Hepatic stellate cell (primary cell): ENCODE measurements around the gene CYP4F3.
"Not testable (repeated sequence)": the region's sequence is repeated elsewhere in the genome, so short reads cannot be mapped to it uniquely, and the experiment has no call there.

ENCODE experiments used
- DNase-seq: peaks from one replicate; pipeline ENCODE4 v3.0.0; 2011; ENCODE audit warnings: low spot score

CYP4F3 gene

DNA sequence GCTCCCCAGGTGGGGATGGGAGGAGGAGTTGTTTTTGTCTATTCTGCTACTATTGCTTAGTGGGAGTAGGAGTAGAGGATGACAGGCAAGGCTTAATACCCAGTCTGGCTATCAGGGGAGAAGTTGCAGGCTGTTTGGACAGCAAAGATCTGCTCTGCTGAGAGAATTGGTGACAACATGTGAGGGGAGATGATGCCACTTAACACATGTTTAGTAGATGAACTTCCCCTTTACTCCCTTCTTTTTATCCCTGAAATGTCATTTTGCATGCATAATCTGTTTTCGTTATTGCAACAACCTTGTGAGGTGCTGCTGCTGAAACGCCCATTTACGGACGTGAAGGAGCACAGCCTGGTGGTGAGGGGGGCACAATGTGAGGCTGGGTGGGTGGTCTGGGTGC lies 29.2 kb downstream of the CYP4F3 start:
- DNase-seq, result no peak

DNA sequence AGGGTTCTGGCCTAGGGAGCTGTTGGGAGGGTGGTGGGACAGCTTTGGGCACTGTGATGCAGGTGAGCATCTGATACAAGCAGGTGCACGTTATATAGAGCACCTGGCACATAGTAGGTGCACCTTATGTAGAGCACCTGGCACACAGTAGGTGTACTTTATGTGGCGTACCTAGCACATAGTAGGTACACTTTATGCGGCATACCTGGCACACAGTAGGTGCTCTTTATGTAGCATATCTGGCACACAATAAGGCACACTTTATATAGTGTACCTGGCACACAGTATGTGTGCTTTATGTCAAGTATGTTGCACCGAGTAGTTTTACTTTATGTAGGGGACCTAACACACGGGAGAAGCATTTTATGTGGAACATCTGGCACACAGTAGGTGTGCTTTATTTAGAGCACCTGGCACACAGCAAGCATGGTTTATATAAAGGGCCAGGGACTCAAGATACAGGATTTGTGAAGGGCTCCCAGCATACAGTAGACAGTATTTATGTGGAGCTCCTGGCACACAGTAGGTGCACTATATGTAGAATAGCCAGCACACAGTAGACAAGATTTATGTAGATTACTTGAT lies 30.6 kb downstream of the CYP4F3 start:
- no peak for DNase-seq

- DNase-seq, result no peak
Observed at GRCh38 chr19:15671891-15672579, 31.3 kb downstream of the CYP4F3 start.

GRCh38 chr19:15672580-15673175 lies 32.0 kb downstream of the CYP4F3 start, which contains the start of gene CYP4F12:
Gene CYP4F12, plus strand, starts transcription at chr19:15673087. Its CDS starts 443 bp downstream, at chr19:15673530.
- DNase-seq, result no peak

GRCh38 chr19:15673176-15673654 lies 32.5 kb downstream of the CYP4F3 start:
- DNase-seq, result no peak

DNA sequence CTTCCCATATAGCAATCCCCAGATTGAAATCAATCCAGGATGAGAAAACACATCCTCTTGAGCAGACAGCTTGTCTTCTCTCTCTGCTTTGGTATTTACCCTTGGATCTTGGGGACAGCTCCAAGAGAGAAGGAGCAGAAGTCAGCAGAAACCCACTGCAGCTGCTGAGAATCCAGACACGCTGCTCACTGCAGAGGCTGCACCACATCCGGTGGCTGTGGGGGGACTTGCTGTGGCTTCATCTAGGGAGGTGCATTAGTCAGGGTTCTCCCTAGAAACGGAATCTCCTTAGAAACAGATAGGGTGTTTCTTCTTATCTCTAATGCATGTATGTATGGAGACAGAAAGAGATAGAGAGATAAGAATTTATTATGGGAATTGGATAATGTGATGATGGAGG lies 34.9 kb downstream of the CYP4F3 start:
- DNase-seq, result no peak

DNA sequence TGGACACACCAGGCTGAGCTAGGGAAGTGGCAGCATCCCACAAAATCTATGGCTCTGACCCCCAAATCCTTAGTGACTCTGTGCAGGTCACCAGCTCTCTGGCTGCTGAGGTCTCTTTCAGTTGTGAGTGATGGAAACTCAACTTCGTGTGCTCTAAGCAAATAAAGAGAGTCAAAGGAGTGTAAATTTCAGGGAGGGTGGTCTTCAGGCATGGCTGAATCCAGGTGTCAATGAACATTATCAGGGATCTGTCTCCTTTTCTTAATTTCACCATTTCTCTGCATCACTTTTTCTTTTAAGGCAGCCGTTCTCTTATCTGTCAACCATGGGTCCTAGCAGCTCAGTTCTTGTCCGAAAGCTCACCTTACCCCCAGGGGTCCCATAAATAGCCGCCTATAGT lies 38.4 kb downstream of the CYP4F3 start:
- DNase-seq, result no peak

- DNase-seq, result not testable (repeated sequence)
Observed at GRCh38 chr19:15679865-15680264, 39.2 kb downstream of the CYP4F3 start.

DNA sequence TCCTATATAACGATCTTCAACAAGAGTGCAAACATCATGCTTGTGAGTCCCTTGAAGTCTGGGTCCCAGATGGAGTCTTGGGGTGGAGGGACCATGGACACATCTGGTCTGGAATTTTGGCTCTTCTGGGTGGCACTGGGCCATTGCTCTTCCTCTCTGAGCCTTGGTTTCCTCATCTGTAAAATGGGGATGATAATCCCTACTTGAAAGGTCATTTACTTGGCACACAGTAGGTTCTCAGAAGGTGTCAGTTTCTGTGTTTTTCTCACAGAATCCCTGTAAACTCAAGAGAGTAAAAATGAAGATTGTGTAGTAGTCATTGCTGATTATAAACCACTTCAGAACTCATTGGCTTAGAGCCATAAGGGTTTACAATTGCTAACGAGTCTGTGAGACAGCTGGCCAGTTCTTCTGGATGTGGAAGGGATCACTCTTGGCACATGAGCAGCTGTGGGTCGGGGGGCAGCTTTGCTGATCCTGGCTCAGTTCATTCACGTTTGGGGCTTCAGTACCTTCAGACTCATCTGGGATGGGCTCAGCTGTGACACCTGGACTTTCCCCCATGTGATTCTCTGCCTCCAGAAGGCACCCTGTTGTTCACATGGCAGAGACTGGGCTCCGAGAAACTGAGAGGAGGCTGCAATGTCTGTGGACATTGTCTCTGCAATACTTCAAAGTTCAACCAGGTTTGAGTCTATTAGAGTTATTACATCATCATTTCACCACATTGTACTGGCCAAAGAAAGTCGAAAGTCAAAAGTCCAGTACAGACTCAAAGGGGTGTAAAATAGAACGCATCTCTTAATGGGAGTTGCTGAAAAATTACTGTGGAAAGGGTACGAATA lies 40.0 kb downstream of the CYP4F3 start:
- DNase-seq, result no peak

DNA sequence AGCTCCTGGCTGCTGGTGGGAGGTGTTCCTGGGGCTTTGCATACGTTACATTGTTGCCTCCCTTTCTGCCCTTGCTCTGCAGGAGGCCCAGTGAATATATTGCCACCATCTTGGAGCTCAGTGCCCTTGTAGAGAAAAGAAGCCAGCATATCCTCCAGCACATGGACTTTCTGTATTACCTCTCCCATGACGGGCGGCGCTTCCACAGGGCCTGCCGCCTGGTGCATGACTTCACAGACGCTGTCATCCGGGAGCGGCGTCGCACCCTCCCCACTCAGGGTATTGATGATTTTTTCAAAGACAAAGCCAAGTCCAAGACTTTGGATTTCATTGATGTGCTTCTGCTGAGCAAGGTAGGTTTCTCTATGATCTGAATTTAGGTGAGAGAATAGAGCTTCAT lies 42.7 kb downstream of the CYP4F3 start:
- no peak for DNase-seq

DNA sequence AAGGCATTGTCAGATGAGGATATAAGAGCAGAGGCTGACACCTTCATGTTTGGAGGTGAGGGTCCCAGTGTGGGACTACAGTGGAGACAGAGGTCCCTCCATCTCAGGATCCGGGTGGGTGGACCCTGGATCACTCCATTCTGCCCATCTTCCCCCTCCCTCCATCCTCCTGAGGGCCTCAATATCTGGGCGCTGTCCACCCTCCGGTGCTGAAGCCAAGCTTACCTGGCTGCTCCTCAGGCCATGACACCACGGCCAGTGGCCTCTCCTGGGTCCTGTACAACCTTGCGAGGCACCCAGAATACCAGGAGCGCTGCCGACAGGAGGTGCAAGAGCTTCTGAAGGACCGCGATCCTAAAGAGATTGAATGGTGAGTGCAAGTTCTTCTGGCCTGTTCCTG lies 44.1 kb downstream of the CYP4F3 start:
- DNase-seq, result no peak

DNA sequence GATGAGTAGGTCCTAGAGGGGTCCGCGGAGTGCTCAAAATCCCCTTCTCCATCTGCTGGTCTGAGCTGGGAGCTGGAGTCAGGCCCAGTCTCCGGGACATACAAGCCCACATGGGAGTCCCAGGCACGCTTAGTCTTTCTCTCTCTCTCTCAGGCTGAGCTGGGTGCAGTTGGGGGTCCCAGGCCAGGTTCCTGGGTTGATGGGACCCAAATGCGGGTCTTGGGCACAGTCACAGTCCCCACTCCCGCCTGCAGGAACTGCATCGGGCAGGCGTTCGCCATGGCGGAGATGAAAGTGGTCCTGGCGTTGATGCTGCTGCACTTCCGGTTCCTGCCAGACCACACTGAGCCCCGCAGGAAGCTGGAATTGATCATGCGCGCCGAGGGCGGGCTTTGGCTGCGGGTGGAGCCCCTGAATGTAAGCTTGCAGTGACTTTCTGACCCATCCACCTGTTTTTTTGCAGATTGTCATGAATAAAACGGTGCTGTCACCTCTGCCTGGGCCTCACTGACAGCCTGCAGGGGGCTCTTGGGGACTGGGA lies 56.0 kb downstream of the CYP4F3 start:
- no peak for DNase-seq

GRCh38 chr19:15701757-15702533 lies 61.2 kb downstream of the CYP4F3 start:
- DNase-seq, result no peak

DNA sequence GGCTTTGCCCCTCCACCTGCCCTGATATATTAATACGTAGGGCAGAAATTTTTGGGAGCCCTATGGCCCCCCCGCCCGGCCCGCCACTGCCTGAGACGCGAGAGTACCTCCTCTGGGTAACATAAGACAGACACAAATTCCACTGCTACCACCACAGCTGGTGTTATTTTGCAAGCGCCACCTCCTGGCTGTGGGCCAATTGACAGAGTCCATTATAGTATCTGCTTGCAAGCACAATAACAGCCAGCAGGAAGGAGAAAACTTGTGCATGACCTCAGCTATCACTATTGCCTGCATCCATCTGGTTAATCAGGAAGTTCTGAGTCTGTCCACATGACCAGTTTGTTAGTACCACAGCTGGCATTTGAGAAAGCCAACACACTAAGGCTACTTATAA lies 61.8 kb downstream of the CYP4F3 start:
- no peak for DNase-seq
